ENCODE measurements around the gene ALDH2. TPM values are rescaled to one million over a fixed set of nuclear protein-coding genes. Genes with fewer than 3 reads are reported as not detected.

The ALDH2 gene
- polyA plus RNA-seq, 1 of the 3 experiments (the other 2 are of a cell fraction) = 67.5 TPM

- no peaks in the 10 kb centered on the region for H3K9me2 ChIP-seq
- H3K36me3 ChIP-seq (replicated peaks in 1 of 2; ENCODE audit: control insufficient read depth in 1 of 2, insufficient read depth in 2 of 2, low read length in 1 of 2) = peaks cover 6 to 12% of the 10 kb centered on the region in 2 experiments
- TF ChIP-seq POLR2AphosphoS5 (IDR thresholded peaks at IDR 0.05; ENCODE audit: low read depth, low read length) (no peak), FOXM1 (IDR thresholded peaks at IDR 0.05; ENCODE audit: low read depth) (no peak), EP300 (IDR thresholded peaks at IDR 0.05; ENCODE audit: borderline replicate concordance in 1 of 2, low read depth in 1 of 2, low read length in 1 of 2) (no peak), RXRA (IDR thresholded peaks at IDR 0.05; ENCODE audit: borderline replicate concordance, low read depth) (no peak), REST (IDR thresholded peaks at IDR 0.05; ENCODE audit: low read depth, low read length) (no peak), JUND (IDR thresholded peaks at IDR 0.05) (no peak)
- ChIA-PET POLR2A (interaction anchor here (0.5 kb wide), 1 partner anchor 39 kb away, joined by 5 read pairs; no protein-coding TSS in a partner anchor), CTCF (interaction anchor here (0.8 to 2.4 kb wide), 3 partner anchors 11 to 39 kb away, joined by 3 to 8 read pairs (median 3); no protein-coding TSS in a partner anchor)
- H3K4me2 ChIP-seq = no peak overlapping the region
- H3K79me2 ChIP-seq (ENCODE audit: insufficient read depth) = no peaks in the 10 kb centered on the region
- H3K9ac ChIP-seq = no peak overlapping the region
- H3K4me1 ChIP-seq (ENCODE audit: control insufficient read depth in 1 of 2, insufficient read depth in 2 of 2, low read depth in 1 of 2, low read length in 1 of 2) = no peaks in the 10 kb centered on the region
- H3K27ac ChIP-seq (ENCODE audit: low read depth in 2 of 2, low read length in 1 of 2) = no peak overlapping the region
- WGBS (ENCODE audit: low lambda C conversion rate) = 91% methylated on average over 16 of the region's 27 CpGs
- H3K27me3 ChIP-seq (ENCODE audit: insufficient read depth) = no peaks in the 10 kb centered on the region
- H3K4me3 ChIP-seq (ENCODE audit: low read depth in 2 of 2, low read length in 1 of 2) = no peak overlapping the region
- H3F3A ChIP-seq (replicated peaks; ENCODE audit: insufficient read depth) = no peaks in the 10 kb centered on the region
- H3K9me3 ChIP-seq = no peaks in the 10 kb centered on the region
- no peak for DNase-seq
- no peak overlapping the region for H2AFZ ChIP-seq (ENCODE audit: low read depth)
- no peaks in the 10 kb centered on the region for H4K20me1 ChIP-seq (ENCODE audit: insufficient read depth)
Measured at GRCh38 chr12:111792155-111792855, 25.6 kb downstream of the ALDH2 start.

- WGBS (ENCODE audit: low lambda C conversion rate) = 98% methylated on average over 3 of the region's 3 CpGs
- H3K9me3 ChIP-seq = no peaks in the 10 kb centered on the region
- TF ChIP-seq RFX5 (IDR thresholded peaks at IDR 0.05; ENCODE audit: low read length) (no peak), FOXJ3 (CRISPR knock-in tag; IDR thresholded peaks at IDR 0.05) (no peak)
- ChIA-PET POLR2A (interaction anchor here (1.4 kb wide), 1 partner anchor 26 kb away, joined by 3 read pairs; the partner anchor contains the start of gene ALDH2), CTCF (interaction anchor here (0.8 to 1.2 kb wide), 2 partner anchors 12 to 20 kb away, joined by 3 read pairs; no protein-coding TSS in a partner anchor)
- no peak for DNase-seq
- H3K36me3 ChIP-seq (replicated peaks in 1 of 2; ENCODE audit: control insufficient read depth in 1 of 2, insufficient read depth in 2 of 2, low read length in 1 of 2) = peaks cover 6 to 15% of the 10 kb centered on the region in 2 experiments
- no peak overlapping the region for H3K4me3 ChIP-seq (ENCODE audit: low read depth in 2 of 2, low read length in 1 of 2)
- H4K20me1 ChIP-seq (ENCODE audit: insufficient read depth) = no peaks in the 10 kb centered on the region
- no peak overlapping the region for H2AFZ ChIP-seq (ENCODE audit: low read depth)
- H3K9ac ChIP-seq = no peak overlapping the region
- no peaks in the 10 kb centered on the region for H3K27me3 ChIP-seq (ENCODE audit: insufficient read depth)
- no peak overlapping the region for H3K4me2 ChIP-seq
- H3K27ac ChIP-seq (ENCODE audit: low read depth in 2 of 2, low read length in 1 of 2) = no peak overlapping the region
- no peaks in the 10 kb centered on the region for H3F3A ChIP-seq (replicated peaks; ENCODE audit: insufficient read depth)
- H3K4me1 ChIP-seq (ENCODE audit: control insufficient read depth in 1 of 2, insufficient read depth in 2 of 2, low read depth in 1 of 2, low read length in 1 of 2) = no peaks in the 10 kb centered on the region
- H3K9me2 ChIP-seq = no peaks in the 10 kb centered on the region
- no peaks in the 10 kb centered on the region for H3K79me2 ChIP-seq (ENCODE audit: insufficient read depth)
Measured at GRCh38 chr12:111792856-111793235, 26.1 kb downstream of the ALDH2 start.
